Measurements from ENCODE around the gene AUNIP. TPM values are rescaled to one million over a fixed set of nuclear protein-coding genes. Genes with fewer than 3 reads are reported as not detected.

AUNIP gene
- total and polyA plus RNA-seq, 2 donors (not counting 1 experiment from before 2014, with no cell fraction given), result 0.33 to 1.2 TPM

- no peak overlapping the region for H3K27ac ChIP-seq (ENCODE audit: insufficient read depth, low read length)
- H3K4me3 ChIP-seq (replicated peaks in 1 of 4; ENCODE audit: control extremely low read depth in 1 of 4, insufficient read depth in 1 of 4, low read depth in 3 of 4, low read length in 4 of 4), result no peak overlapping the region
- H3K79me2 ChIP-seq (ENCODE audit: control insufficient read depth, insufficient read depth, low read length), result no peaks in the 10 kb centered on the region
- H3K9ac ChIP-seq (ENCODE audit: insufficient read depth, low read length), result no peak overlapping the region
- H3K27me3 ChIP-seq (ENCODE audit: control insufficient read depth, insufficient read depth, low read length), result no peaks in the 10 kb centered on the region
- H2AFZ ChIP-seq (ENCODE audit: low read length), result no peak overlapping the region
- no peaks in the 10 kb centered on the region for H3K9me3 ChIP-seq (ENCODE audit: control insufficient read depth, insufficient read depth, low read depth, low read length)
- H3K36me3 ChIP-seq (ENCODE audit: control insufficient read depth, insufficient read depth, low read length), result no peaks in the 10 kb centered on the region
- DNase-seq (ENCODE audit: low read depth in 2 of 2), result peak in 1 of 2 donors; percentile 62
- no peaks in the 10 kb centered on the region for H4K20me1 ChIP-seq (ENCODE audit: control insufficient read depth, extremely low read depth, insufficient read depth, low read length)
- TF ChIP-seq, protein P1, sequence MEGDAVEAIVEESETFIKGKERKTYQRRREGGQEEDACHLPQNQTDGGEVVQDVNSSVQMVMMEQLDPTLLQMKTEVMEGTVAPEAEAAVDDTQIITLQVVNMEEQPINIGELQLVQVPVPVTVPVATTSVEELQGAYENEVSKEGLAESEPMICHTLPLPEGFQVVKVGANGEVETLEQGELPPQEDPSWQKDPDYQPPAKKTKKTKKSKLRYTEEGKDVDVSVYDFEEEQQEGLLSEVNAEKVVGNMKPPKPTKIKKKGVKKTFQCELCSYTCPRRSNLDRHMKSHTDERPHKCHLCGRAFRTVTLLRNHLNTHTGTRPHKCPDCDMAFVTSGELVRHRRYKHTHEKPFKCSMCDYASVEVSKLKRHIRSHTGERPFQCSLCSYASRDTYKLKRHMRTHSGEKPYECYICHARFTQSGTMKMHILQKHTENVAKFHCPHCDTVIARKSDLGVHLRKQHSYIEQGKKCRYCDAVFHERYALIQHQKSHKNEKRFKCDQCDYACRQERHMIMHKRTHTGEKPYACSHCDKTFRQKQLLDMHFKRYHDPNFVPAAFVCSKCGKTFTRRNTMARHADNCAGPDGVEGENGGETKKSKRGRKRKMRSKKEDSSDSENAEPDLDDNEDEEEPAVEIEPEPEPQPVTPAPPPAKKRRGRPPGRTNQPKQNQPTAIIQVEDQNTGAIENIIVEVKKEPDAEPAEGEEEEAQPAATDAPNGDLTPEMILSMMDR (conservative IDR thresholded peaks at IDR 0.05 in 1 of 2, IDR thresholded peaks at IDR 0.05 in 1 of 2; ENCODE audit: low read depth in 1 of 2, low read length in 2 of 2), result no peak
- TF ChIP-seq EZH2 (IDR thresholded peaks at IDR 0.05; ENCODE audit: low read length, missing control alignments), result no peak
- no peaks in the 10 kb centered on the region for H3K4me1 ChIP-seq (ENCODE audit: control insufficient read depth, extremely low read depth, insufficient read depth, low read length)
- H3K4me2 ChIP-seq (ENCODE audit: extremely low read depth, insufficient read depth, low read length), result no peak overlapping the region
Measured at GRCh38 chr1:25794325-25794724, 64.9 kb downstream of the AUNIP start.

GRCh38 chr1:25793585-25794170 lies 65.6 kb downstream of the AUNIP start:
- Histone ChIP-seq H3K4me2 (ENCODE audit: extremely low read depth, insufficient read depth, low read length) (no peak overlapping the region), H3K9me3 (ENCODE audit: control insufficient read depth, insufficient read depth, low read depth, low read length) (no peaks in the 10 kb centered on the region), H3K27me3 (ENCODE audit: control insufficient read depth, insufficient read depth, low read length) (no peaks in the 10 kb centered on the region), H3K79me2 (ENCODE audit: control insufficient read depth, insufficient read depth, low read length) (no peaks in the 10 kb centered on the region), H3K36me3 (ENCODE audit: control insufficient read depth, insufficient read depth, low read length) (no peaks in the 10 kb centered on the region), H3K4me1 (ENCODE audit: control insufficient read depth, extremely low read depth, insufficient read depth, low read length) (no peaks in the 10 kb centered on the region), H3K4me3 (replicated peaks in 1 of 4; ENCODE audit: control extremely low read depth in 1 of 4, insufficient read depth in 1 of 4, low read depth in 3 of 4, low read length in 4 of 4) (no peak overlapping the region), H4K20me1 (ENCODE audit: control insufficient read depth, extremely low read depth, insufficient read depth, low read length) (no peaks in the 10 kb centered on the region), H2AFZ (ENCODE audit: low read length) (no peak overlapping the region), H3K9ac (ENCODE audit: insufficient read depth, low read length) (no peak overlapping the region), H3K27ac (ENCODE audit: insufficient read depth, low read length) (no peak overlapping the region)
- TF ChIP-seq EZH2 (IDR thresholded peaks at IDR 0.05; ENCODE audit: low read length, missing control alignments), result no peak
- TF ChIP-seq, protein P1 (conservative IDR thresholded peaks at IDR 0.05 in 1 of 2, IDR thresholded peaks at IDR 0.05 in 1 of 2; ENCODE audit: low read depth in 1 of 2, low read length in 2 of 2), result no peak
- DNase-seq (ENCODE audit: low read depth in 2 of 2), result peak in 1 of 2 donors; percentile 24

GRCh38 chr1:25792115-25792514 lies 67.1 kb downstream of the AUNIP start:
- H3K27me3 ChIP-seq (ENCODE audit: control insufficient read depth, insufficient read depth, low read length), result no peaks in the 10 kb centered on the region
- no peaks in the 10 kb centered on the region for H3K9me3 ChIP-seq (ENCODE audit: control insufficient read depth, insufficient read depth, low read depth, low read length)
- H4K20me1 ChIP-seq (ENCODE audit: control insufficient read depth, extremely low read depth, insufficient read depth, low read length), result no peaks in the 10 kb centered on the region
- no peaks in the 10 kb centered on the region for H3K79me2 ChIP-seq (ENCODE audit: control insufficient read depth, insufficient read depth, low read length)
- no peak overlapping the region for H2AFZ ChIP-seq (ENCODE audit: low read length)
- H3K36me3 ChIP-seq (ENCODE audit: control insufficient read depth, insufficient read depth, low read length), result no peaks in the 10 kb centered on the region
- peaks cover 3% of the 10 kb centered on the region for H3K4me1 ChIP-seq (ENCODE audit: control insufficient read depth, extremely low read depth, insufficient read depth, low read length)
- no peak overlapping the region for H3K4me2 ChIP-seq (ENCODE audit: extremely low read depth, insufficient read depth, low read length)
- TF ChIP-seq, protein P1 (conservative IDR thresholded peaks at IDR 0.05 in 1 of 2, IDR thresholded peaks at IDR 0.05 in 1 of 2; ENCODE audit: low read depth in 1 of 2, low read length in 2 of 2), result no peak
- TF ChIP-seq EZH2 (IDR thresholded peaks at IDR 0.05; ENCODE audit: low read length, missing control alignments), result no peak
- DNase-seq (ENCODE audit: low read depth in 2 of 2), result no peak
- H3K9ac ChIP-seq (ENCODE audit: insufficient read depth, low read length), result no peak overlapping the region
- H3K27ac ChIP-seq (ENCODE audit: insufficient read depth, low read length), result no peak overlapping the region
- H3K4me3 ChIP-seq (replicated peaks in 1 of 4; ENCODE audit: control extremely low read depth in 1 of 4, insufficient read depth in 1 of 4, low read depth in 3 of 4, low read length in 4 of 4), result no peak overlapping the region
